RWPE1 (cell line): Measurements from ENCODE around the gene USP32.

Experiments
- CTCF ChIA-PET: fragments of 350-600 bp; sonication (Branson Sonifier 250); formaldehyde crosslinking; extraction: SDS; loops from one replicate; lab custom pipeline; 2021; lab: Yijun Ruan, JAX
- POLR2A ChIA-PET: fragments of 400-600 bp; formaldehyde crosslinking; extraction: SDS; loops from one replicate; lab custom pipeline; 2020; ENCODE audit warnings: antibody characterized with exemption; ENCODE audit not compliant: low non-redundant PET; lab: Yijun Ruan, JAX
- DNase-seq: peaks from one replicate; pipeline ENCODE4 v3.0.0; 2012; ENCODE audit warnings: low spot score
- H3K27ac ChIP-seq: fragments of 450-650 bp; 2 replicates; pipeline ENCODE4 v1.5.1; 2017
- TF ChIP-seq, protein P1 (sequence below): fragments of 450-650 bp; conservative IDR thresholded peaks from 2 replicates; pipeline ENCODE4 v1.5.1; 2017; ENCODE audit warnings: low read depth, mild to moderate bottlenecking

Gene USP32

DNA sequence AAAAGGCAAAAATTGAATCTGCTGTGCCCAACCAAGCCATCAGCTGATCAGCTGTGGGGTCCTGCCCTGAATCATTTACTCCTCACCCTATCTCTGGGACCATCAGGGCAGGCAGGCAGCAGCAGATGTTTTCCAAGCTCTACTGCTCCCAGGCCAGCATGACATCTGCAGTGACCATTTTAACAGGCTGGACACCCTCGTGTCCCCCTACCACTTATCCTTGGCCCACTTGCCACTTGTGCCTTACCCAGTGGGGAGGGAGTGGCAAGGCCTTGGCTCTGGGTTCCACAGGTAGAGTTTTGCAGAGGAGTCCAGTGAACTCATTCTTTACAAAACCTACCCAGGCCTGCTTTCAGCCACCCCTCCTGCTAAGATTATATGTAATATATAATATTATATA is 254.2 kb downstream of the USP32 start:
- CTCF ChIA-PET: interaction anchor here (0.6 kb wide), 1 partner anchor 344 kb away, joined by 5 read pairs; no protein-coding TSS in a partner anchor
- H3K27ac ChIP-seq: no peak overlapping the region
- POLR2A ChIA-PET: no interaction called here
- TF ChIP-seq, protein P1, sequence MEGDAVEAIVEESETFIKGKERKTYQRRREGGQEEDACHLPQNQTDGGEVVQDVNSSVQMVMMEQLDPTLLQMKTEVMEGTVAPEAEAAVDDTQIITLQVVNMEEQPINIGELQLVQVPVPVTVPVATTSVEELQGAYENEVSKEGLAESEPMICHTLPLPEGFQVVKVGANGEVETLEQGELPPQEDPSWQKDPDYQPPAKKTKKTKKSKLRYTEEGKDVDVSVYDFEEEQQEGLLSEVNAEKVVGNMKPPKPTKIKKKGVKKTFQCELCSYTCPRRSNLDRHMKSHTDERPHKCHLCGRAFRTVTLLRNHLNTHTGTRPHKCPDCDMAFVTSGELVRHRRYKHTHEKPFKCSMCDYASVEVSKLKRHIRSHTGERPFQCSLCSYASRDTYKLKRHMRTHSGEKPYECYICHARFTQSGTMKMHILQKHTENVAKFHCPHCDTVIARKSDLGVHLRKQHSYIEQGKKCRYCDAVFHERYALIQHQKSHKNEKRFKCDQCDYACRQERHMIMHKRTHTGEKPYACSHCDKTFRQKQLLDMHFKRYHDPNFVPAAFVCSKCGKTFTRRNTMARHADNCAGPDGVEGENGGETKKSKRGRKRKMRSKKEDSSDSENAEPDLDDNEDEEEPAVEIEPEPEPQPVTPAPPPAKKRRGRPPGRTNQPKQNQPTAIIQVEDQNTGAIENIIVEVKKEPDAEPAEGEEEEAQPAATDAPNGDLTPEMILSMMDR: no peak
- no peak for DNase-seq

DNA sequence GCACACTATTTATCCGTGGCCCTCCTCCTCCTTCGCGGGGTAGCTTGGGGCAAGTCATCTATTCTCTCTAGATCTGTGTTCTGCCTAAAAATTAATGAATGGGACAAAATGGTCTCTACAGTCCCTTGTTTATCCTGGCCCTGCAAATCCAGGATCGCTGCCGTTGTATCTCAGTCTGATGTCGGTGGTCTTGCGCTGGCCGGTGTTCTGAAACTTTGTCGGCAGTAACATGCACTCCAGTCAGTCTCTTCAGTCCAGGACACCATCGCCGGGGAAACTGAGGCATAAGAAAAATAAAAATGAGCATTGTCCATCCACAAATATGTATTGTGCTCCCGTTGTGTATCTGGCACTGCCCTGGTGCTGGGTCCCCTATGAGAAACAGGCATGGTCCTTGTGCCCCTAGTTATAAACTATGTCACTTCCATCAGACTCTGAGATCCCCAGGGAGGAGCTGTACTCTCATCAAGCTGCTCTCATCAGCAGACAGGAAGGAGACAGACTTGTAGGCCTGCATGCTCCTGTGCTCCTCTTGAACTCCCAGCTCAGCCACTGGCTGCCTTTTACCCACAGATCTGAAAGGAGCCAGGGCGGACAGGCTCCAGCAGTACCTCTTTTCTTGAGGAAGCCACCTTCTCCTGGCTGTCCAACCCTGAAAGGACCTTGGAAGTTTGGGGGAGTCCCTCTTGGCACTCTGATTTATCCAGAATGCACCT is 255.8 kb downstream of the USP32 start:
- no peak overlapping the region for H3K27ac ChIP-seq
- CTCF ChIA-PET: interaction anchor here (0.8 kb wide), 1 partner anchor 51 kb away, joined by 3 read pairs; no protein-coding TSS in a partner anchor
- TF ChIP-seq, protein P1: no peak
- no peak for DNase-seq
- POLR2A ChIA-PET: no interaction called here

DNA sequence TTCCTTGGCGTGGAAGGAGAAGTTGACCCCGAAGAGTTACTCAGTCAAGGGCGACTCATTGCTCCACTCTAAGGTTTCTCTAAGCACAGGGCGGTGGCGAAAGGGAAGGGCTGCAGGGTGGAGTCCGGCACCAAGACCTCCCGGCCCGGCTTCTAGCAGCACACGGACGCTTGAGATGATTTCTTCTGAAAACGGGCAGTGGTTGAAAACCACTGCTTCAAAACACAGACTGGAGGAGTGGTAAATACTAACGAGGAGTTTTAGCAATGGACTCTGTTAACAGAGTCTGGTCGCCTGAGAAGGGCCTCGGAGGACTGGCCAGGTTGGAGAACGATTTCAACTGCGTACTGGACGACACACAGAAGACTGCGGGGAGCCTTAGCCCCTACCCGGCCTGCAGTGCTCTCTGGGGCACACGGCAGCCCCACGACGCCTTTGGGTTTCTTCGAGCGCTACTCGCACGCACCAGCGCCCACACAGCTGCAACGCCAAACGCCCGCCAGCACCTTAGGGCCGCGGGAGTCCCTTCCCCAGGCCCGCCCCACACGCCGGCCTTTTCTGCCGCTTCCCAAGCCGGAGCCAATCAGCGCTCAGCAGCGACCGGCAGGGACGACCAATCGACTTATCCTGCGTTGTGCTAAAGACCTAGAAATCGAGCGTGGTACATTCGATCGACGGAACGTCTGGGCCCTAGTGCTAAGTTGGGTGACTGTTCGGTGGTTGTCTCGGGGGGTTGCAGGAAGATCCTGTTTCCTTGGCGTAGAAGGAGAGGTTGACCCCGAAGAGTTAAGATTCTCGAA is 256.6 kb downstream of the USP32 start:
- peak; percentile 96 for DNase-seq
- POLR2A ChIA-PET: interaction anchor here (0.5 kb wide), 1 partner anchor 293 kb away, joined by 4 read pairs; no protein-coding TSS in a partner anchor
- CTCF ChIA-PET: no interaction called here

GRCh38 chr17:60134396-60135150 is 257.4 kb downstream of the USP32 start:
- no peak for DNase-seq
- peak overlapping the region; percentile 77 for H3K27ac ChIP-seq
- POLR2A ChIA-PET: interaction anchor here (0.5 kb wide), 1 partner anchor 294 kb away, joined by 4 read pairs; no protein-coding TSS in a partner anchor
- CTCF ChIA-PET: no interaction called here
- TF ChIP-seq, protein P1: no peak

More for the DNA sequence above, 256.6 kb downstream of the USP32 start:
- TF ChIP-seq, protein P1: no peak
- peak overlapping the region; percentile 77 for H3K27ac ChIP-seq

- no peak for DNase-seq
- POLR2A ChIA-PET: interaction anchor here (0.6 kb wide), 1 partner anchor 18 kb away, joined by 4 read pairs; no protein-coding TSS in a partner anchor
Observed at GRCh38 chr17:60130466-60130865, 261.5 kb downstream of the USP32 start.

More at GRCh38 chr17:60130466-60130865, 261.5 kb downstream of the USP32 start:
- TF ChIP-seq, protein P1: no peak
- CTCF ChIA-PET: no interaction called here
- no peak overlapping the region for H3K27ac ChIP-seq
